ENCODE data around the gene ENDOD1.

ENDOD1 gene

DNA sequence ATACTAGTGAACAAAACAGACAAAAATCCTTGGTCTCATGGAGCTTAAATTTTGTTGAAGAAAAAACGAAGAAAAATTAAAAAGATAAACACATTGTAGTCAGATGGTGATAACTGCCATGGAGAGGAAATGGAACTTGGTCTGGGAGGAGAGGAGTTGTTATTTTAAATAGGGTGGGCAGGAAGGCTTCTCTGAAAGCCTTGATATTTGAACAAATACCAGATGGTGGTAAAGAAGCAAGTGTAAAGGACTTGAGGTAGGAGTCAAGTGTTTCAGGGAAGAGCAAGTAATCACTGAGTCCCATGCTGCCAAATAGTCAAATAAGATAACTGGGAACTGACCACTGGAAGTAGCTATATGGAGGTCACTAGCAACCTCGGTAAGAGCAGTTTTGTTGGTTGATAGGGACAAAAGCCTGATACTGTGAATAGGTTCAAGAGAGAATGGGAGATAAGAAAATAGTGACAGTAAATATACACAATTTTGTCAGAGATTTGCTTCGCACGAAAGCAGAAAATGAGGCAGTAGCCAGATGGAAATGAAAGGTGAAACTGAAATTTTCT lies 86.3 kb downstream of the ENDOD1 start:
- no peak overlapping the region for H3K4me3 ChIP-seq (ENCODE audit: low read length)
- H3K36me3 ChIP-seq (ENCODE audit: control insufficient read depth, insufficient read depth, low read length) = no peaks in the 10 kb centered on the region
- H3K9ac ChIP-seq (ENCODE audit: low read length) = no peak overlapping the region
- H3K27me3 ChIP-seq (ENCODE audit: control insufficient read depth, insufficient read depth, low read length) = no peaks in the 10 kb centered on the region
- no peaks in the 10 kb centered on the region for H3K9me3 ChIP-seq (ENCODE audit: control insufficient read depth, low read length)
- H3K4me1 ChIP-seq (ENCODE audit: control insufficient read depth, insufficient read depth, low read length) = no peaks in the 10 kb centered on the region
